CD4-positive, alpha-beta T cell treated with Interleukin-15 for 1 hour (primary cell): ENCODE results near the gene TMEM151A.
"Not testable (repeated sequence)": the region's sequence is repeated elsewhere in the genome, so short reads cannot be mapped to it uniquely, and the experiment has no call there.

Source experiments
- DNase-seq: peaks from one replicate; pipeline ENCODE4 v3.0.0-alpha.2; 2020

The TMEM151A gene

DNA sequence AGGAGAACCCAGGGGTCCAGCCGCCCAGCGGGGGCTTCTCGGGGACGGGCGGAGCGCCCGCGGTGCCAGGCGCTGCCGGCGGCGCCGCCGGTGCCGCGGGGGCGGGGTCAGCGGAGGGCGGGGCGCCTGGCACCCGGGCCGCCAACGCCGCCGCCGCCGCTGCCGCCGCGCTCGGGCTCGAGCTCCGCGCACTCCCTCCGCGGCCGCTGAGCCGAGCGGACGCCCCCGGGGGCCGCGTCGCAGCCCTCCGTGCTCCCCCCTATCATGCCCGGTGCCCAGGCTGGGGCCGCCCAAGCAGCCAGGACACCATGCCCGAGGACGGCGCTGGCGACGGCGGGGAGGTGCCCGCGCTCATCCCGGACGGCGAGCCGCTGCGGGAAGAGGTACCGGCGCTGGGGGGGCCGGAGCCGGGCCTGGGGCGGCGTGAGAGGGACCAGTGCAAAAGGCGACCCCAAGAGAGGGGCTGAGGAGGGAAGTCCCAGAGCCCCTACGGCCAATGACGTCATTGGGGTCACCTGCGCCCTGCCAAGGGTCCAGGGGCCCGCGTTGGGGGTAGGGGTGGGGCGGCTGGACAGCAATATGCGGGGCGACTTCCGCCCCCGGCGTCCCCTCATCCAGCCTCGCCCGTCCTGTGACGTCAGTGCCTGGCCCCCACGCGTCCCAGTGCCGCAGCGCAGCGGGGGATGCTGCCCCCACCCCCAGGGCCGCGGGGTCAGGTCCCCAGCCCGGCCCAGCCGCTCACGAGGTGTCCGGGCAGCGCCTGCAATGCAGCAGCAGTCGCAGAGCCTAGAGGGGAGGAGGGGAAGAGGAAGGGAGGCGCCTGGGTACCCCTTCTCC is at the start of gene TMEM151A:
TSS of gene TMEM151A (plus strand) at position 189 of the 837 bp plus-strand sequence. CDS start at position 309, 120 bp downstream.
- DNase-seq, result no peak

DNA sequence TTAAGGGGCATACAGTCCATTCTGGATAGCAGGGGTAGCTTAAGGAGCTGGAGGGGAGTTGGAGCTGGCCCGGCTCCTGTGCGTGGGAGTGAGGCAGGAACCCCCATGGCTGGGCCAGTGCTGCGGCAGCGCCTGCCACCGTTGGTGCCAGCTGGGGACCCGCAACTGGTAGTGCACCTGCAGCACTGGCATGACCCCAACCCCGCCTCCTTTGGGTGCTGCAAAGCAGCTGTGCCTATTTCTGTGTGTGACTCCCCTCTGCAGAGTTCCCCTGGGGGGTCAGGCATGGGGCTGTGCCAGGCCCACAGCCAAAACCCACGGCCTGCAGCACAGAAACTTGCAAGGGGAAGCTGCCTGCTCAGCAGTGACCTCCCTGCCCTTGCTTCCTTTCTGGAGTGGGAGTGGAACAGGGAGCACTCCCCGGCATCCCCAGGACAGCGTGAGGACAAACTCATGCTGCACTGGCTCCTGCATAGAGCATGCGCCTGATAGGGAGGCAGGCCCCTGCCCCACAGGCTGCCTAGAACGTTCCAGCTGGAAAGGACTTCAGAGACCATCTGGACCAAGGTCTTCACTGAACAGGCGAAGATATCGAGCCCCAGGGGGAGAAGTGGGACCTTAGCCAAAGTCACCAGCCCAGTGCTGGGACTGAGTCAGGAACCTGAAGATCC is 49.5 kb upstream of the TMEM151A start:
- no peak for DNase-seq

DNA sequence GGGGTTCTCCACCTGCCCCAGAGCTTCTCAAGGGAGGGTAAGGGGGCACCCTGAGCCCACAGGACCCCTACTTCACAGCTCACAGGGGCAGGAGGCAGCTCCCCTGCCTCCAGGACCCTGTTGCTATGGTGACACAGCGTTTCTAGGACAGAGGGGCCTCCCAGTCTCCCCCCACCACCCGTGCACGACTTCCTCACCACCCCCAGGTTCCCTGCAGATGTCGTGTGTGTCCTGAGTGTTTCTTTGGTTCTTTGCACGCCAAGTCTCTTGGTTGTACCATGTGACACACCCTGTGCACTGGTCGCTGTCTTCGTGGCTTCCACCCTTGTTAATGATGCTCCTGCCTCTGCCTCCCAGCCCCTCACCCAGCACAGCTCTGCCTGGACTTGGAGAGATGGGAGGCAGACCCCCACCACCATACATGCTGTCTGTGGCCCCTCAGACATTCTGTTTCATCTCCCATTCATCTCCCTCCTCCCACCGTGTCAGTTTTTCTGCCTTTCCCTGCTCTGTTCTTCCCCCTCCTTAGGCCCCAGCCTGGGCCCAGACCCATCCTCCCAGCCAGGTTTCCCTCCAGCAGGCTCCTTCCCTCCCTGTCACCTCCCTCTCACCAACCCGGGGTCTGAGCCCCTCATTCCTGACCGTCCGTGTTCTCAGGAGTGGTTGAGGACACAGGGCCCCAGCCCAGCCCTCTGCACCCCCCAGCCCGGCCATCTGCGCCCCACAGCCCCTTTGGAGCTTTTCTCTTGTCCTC is 47.7 kb upstream of the TMEM151A start:
- DNase-seq, result no peak

DNA sequence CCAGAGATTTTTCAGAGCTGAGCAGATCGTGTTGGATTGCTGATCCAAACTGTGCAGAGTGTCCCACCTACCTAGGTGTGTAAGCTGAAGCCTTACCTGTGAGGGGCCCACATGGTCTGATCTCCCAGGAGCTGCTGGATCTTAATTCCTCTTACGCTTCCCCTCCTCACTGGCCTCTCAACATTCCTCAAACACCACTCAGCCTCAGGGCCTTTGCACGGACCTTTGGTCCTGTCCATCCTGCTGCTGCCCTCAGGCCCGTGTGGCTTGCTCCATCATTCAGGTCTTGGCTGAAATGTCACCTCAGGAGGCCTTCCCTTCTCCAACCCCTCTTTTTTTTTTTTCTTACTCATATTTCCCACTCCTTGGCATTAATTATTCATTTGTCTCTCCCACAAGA is 44.4 kb upstream of the TMEM151A start:
- no peak for DNase-seq

DNA sequence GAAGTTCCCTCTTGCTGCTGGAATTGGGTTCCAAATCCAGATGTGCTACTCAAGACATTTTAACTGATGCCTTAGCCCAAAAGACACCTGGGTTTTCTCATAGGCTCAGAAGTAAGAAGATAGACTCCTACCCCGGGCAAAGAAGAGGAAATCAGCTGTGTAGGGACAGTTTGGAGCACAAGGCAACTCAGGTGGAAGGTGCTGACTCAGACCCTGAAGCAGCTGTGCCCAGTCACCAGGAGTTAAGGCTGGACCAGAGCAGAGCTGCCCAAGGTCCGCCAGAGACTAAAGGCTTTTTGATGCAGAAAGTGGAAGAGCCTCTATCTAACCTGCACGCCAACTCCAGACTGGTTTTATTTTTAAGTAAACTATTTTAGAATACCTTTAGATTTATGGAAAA is 43.9 kb upstream of the TMEM151A start:
- DNase-seq, result no peak

DNA sequence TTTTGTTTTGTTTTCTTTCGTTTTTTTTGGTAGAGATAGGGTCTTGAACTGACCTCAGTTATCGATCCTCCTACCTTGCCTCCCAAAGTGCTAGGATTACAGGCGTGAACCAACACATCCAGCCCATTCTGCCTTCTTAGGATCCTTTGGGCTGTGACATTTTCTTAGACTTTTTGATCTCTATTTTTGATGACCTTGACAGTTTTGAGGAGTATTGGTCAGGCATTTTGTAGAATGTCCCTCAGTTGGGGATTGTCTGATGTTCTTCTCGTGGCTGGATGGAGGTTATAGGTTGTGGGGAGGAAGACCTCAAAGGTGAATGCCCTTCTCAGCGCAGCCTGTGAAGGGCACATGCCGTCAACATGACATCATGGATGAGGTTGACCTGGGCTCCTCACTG is 42.8 kb upstream of the TMEM151A start:
- DNase-seq, result no peak

DNA sequence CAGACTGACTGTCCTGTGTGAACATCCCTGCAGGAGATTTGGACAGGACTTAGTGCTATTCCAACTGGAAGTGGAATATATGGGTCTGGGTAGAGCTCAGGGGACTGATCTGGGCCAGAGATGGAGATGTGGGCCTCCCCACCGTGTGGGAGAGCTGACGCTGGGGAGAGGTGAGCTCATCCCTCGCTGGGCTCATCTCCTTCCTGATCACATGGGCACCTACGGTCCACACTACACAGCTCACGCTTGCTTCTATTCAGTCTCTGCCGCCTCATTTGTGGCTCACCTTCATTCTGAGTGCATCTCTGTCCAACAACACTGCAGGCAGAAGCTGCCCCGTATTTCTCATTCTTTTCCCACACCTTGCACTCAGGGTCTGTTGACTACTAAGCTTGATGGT is 39.9 kb upstream of the TMEM151A start:
- DNase-seq, result no peak

DNA sequence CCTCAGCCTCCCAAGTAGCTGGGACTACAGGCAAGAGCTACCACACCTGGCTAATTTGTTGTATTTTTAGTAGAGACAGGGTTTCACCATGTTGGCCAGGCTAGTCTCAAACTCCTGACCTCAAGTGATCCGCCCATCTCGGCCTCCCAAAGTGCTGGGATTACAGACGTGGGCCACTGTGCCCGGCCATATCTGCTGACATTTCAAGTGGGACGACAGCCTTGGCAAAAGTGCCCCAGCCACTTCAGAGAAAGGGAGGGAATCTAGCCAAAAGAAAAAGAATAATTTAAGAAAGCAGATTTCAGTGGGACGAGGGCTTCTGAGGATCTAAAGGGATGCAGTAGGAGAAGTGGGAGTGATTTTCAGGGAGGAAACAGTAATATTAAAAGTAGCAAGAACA is 38.6 kb upstream of the TMEM151A start:
- not testable (repeated sequence) for DNase-seq

DNA sequence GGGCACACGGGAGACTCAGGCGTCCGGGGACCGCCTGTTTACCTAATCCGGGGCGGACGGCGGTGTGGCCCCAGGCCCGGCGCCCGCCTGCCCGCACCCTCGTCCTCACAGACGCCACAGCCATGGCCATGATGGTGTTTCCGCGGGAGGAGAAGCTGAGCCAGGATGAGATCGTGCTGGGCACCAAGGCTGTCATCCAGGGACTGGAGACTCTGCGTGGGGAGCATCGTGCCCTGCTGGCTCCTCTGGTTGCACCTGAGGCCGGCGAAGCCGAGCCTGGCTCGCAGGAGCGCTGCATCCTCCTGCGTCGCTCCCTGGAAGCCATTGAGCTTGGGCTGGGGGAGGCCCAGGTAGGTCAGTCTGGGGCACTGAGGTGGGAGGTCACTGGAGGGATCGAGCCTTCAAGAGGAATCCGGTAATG is 33.2 kb upstream of the TMEM151A start:
- no peak for DNase-seq

DNA sequence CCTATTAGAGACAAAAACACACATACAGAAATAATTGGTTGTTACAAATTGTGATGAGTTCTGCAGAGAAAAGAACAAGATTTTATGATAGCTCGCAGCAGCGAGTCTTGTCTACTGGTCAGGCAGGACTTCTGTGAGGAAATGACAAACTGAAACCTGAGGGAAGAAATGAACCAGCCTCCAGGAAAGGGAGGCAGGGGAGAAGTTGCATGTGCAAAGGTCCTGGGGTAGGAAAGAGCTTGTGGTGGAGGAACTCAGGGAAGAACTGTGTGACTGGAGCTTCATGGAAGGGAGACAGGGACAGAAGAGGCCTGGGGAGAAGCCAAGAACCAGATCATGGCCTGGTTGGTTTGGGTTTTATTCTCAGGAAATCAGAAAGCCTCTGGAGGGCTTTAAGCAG is 32.5 kb upstream of the TMEM151A start:
- no peak for DNase-seq

DNA sequence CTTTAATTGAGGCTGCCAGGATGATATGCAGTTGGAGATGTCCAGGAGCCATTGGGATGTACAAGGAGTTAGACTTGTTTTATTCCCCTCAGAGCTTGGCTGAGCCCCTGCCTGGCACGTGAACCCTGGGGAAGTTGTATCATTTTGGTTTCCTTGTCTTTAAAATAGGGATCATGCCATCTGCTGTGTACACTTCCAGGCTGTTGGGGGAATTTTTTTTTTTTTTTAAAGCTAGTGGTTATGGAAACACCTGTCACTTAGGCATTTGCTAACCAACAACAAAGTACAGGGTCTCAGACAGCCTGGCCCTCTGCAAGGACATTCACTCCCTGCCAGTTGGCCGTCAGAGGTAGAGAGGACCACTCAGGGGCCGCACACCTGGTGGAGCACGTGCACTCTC is 31.7 kb upstream of the TMEM151A start:
- DNase-seq, result no peak

DNA sequence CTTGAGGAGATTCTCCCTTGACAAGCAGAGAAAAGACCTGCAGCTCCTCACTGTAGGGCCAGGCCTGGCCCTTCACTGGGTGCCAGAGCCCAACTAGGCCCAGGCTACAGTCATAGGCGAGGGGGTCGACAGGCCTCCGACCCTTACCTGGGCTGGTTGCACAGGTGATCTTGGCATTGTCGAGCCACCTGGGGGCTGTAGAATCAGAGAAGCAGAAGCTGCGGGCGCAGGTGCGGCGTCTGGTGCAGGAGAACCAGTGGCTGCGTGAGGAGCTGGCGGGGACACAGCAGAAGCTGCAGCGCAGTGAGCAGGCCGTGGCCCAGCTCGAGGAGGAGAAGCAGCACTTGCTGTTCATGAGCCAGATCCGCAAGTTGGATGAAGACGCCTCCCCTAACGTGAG is 30.1 kb upstream of the TMEM151A start:
- no peak for DNase-seq

DNA sequence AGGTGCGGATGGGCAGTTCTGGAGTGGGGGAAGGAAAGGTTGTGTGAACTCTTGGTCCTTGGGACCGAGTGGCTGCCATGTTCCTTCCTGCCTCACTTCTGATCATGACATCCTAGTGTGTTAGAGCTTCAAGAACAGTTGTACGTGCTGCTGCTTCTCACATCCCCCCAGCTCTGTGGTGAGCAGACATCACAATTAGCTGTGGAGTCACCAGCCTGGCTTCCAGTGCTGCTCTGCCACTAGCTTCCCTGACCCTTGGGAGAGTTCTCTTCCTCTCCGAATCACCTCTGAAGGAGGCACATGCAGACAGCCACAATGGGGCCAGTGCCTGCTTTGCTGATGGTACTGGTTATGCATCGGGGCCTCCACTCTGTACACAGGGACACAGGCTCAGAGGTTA is 29.5 kb upstream of the TMEM151A start:
- no peak for DNase-seq

DNA sequence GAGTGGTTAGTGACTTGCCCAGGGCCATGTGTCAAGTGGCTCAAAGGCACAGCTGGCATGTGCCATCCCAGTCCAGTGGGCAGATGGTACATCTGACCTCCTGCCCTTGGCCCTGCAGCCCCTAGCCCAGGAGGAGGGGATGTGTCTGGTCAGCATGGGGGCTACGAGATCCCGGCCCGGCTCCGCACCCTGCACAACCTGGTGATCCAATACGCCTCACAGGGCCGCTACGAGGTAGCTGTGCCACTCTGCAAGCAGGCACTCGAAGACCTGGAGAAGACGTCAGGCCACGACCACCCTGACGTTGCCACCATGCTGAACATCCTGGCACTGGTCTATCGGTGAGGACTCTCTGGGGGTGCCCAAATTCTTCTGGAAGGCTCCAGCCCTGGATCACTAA is 29.0 kb upstream of the TMEM151A start:
- no peak for DNase-seq

DNA sequence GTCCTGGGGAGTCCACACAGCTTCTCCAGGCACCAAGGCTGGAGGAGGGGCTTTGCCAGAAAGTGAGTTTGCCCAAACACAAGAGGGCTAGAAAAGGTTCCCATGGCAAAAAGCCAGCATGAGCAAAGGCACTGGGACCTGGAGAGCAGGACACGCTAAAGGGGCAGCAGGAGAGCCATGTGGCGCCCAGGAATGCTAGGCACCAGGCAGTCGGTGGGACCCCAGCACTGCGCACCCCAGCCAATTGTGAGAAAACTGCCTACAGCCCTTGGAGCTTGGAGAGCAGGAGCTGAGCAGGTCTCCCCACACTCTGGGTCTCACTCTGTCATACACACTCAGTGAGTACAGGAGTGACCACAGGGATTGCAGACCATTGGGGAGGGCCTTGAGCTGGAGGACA is 28.5 kb upstream of the TMEM151A start:
- no peak for DNase-seq

DNA sequence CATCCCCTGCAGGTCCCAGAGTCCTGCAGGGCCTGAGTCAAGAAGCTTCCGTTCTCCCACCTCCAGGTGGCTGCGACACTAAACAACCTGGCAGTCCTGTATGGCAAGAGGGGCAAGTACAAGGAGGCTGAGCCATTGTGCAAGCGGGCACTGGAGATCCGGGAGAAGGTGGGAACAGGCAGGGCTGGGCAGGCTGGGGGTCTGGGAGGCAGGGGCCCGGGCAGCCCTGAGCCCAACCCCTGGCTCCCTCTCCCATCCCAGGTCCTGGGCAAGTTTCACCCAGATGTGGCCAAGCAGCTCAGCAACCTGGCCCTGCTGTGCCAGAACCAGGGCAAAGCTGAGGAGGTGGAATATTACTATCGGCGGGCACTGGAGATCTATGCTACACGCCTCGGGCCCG is 27.9 kb upstream of the TMEM151A start:
- DNase-seq, result no peak

DNA sequence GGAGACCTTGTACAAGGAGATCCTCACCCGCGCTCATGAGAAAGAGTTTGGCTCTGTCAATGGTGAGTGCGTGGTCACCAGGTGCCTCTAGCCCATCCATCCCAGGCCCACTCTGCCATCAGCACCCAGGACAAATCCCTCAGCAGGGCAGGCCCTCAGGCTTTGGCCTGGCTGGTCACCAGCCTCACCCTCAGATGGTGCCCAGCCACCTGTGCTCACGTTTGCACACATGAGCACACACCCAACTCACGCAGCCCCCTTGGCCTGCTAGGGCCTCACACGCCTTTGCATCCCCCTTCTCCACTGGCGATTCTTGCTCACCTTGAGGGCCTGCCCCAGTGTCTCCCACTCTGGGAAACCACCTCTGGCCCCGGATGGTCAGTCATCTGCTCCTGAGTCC is 27.3 kb upstream of the TMEM151A start:
- DNase-seq, result no peak

DNA sequence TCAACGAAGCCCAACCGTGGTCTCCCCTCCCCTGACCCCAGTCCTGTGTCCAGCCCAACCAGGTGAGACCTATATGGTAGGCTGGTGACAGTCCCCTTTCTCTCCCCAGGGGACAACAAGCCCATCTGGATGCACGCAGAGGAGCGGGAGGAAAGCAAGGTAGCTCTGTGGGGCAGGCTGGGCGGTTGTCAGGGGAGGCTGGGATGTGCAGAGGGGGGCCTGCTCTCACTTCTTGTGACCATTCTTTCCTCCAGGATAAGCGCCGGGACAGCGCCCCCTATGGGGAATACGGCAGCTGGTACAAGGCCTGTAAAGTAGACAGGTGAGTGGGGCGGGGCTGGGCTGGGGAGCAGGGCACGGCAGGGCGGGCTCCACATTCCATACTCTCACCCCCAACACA is 26.8 kb upstream of the TMEM151A start:
- DNase-seq, result no peak

DNA sequence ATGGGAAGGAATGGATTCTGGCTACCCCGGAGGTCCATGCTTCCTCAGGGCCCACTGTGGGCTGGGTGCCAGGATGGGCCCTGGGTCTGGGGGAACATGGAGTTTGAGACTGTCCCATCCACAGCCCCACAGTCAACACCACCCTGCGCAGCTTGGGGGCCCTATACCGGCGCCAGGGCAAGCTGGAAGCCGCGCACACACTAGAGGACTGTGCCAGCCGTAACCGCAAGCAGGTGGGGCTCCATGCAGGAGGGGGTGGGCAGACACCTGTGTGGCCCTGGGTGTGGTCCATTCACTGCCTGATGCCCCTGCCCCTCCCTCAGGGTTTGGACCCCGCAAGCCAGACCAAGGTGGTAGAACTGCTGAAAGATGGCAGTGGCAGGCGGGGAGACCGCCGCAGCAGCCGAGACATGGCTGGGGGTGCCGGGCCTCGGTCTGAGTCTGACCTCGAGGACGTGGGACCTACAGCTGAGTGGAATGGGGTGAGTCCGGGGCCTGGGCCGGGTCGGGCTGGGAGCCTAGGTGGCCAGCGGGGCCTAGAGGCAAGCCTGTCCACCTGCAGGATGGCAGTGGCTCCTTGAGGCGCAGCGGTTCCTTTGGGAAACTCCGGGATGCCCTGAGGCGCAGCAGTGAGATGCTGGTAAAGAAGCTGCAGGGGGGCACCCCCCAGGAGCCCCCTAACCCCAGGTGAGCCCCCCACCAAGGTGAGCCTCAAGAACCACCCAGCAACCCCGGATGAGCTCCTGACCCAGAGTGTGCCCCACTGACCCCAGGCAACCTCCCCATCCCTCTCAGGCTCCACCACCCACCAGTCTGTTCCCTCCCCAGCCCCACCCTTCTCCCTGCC is 25.9 kb upstream of the TMEM151A start:
- no peak for DNase-seq

DNA sequence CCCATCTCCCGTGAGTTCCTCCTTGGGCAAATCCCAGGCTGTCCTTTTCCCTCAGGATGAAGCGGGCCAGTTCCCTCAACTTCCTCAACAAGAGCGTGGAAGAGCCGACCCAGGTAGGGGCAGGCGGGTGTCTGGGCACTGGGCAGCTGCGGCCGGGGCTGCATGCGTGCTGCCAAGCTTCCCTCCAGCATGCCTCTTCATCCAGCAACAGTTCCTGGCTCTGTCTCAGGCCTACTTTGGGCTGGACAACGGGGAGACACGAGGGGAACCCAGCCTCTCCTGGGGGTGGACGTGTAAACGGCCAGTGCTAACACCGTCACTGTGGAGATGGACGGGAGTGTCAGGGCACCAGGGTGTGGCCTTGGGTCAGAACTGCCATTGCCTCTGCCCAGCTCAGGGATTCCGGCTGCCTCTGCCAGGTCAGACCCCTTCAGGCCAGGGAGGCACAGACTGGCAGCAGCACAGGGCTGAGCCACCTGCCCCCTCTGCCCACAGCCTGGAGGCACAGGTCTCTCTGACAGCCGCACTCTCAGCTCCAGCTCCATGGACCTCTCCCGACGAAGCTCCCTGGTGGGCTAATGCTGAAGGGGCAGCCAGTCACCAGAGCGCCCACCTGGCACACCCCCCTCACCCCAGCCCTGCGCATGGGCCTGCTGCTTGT is 25.2 kb upstream of the TMEM151A start:
- no peak for DNase-seq

DNA sequence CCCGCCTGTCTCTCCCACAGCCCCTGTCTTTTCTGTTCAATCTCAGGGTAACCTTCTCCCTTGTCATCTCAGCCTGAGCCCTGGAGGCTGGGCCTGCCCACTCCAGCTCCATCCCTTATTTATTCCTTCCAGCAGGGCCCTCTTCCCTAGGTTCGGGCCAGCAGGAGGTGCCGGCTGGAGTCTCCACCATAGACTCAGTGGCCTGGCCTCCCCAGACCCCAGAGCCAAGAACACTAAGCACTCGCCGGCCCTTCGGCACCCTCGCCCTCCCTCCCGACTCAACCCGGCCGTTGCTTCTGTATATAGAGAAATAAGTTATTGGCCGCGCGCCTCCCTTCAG is 24.7 kb upstream of the TMEM151A start:
- DNase-seq, result no peak
